ENCODE measurements around the gene EFCAB6.

Gene EFCAB6

DNA sequence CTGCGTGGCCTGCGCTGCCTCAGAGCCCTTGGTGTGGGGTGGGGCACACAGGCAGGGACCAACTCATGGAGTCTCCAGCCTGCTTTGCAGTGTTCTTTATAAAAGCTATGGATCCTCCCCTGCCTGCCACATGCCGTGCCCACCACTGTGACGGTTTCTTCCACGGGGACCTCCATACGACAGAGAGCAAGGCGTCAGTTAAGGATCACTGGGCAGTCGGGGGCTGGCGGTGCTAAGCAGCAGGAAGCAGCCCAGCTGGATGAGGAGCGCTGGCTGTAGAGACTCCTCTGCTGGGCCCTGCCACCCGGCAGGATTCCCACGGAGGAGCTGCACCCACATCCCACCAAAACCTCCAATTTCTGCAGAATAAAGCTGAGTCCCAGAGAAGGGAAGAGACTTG is 23.1 kb upstream of the EFCAB6 start:
- H3K4me3 ChIP-seq (ENCODE audit: low read depth, low read length), result no peak overlapping the region
- no peak for TF ChIP-seq CTCF (conservative IDR thresholded peaks at IDR 0.05; ENCODE audit: low read depth, low read length)
- DNase-seq (ENCODE audit: low read depth), result no peak

DNA sequence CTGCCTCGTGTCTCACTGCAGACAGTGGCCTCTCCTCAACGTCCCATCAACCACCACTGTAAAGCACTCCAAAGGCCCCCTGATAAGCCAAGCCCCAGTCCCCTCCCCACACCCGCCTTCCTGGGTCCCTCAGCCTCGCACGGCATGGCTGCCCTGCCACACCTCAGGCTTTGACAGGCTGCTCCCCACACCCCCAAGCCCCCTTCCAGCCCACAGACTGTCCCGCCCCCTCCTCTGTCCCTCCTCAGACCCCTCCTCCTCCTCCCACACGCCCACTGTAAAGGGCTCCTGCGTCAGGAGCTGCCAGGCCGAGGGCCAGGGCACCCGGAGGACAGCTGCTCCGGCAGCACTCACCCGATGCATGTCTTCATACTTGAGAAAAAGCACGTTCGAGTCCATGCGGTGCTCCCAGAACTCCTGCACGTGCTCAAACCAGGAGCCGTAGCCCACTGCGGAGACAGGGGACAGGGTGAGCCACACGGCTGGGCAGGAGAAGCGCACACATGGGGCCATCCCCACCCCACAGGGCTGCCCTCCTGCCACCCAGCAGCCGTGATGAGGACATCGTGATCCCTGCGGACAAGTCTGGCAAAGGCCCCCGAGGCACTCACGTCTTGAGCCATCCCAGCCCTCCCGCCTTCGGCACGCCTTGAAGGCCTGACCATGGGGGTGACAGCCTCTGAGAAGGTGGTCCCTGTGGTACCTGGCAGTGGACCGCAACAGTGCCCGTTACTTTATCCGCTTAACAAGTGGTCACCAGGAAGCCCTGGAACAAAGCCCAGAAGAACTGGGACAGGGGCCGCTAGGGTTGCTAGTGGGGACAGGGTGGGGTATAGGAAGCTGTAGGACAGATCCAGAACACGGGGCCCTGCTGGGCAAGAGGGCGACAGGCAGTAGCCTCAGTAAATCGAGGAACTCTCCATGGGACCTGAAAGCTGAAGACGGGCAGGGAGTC is 21.5 kb upstream of the EFCAB6 start:
- no peak for DNase-seq (ENCODE audit: low read depth)
- TF ChIP-seq CTCF (conservative IDR thresholded peaks at IDR 0.05; ENCODE audit: low read depth, low read length), result no peak
- no peak overlapping the region for H3K4me3 ChIP-seq (ENCODE audit: low read depth, low read length)

- no peak for DNase-seq (ENCODE audit: low read depth)
- H3K4me3 ChIP-seq (ENCODE audit: low read depth, low read length), result no peak overlapping the region
- no peak for TF ChIP-seq CTCF (conservative IDR thresholded peaks at IDR 0.05; ENCODE audit: low read depth, low read length)
These were observed 20.5 kb upstream of the EFCAB6 start for GRCh38 chr22:43832393-43833265.

- no peak overlapping the region for H3K4me3 ChIP-seq (ENCODE audit: low read depth, low read length)
- no peak for TF ChIP-seq CTCF (conservative IDR thresholded peaks at IDR 0.05; ENCODE audit: low read depth, low read length)
- no peak for DNase-seq (ENCODE audit: low read depth)
These were observed 19.7 kb upstream of the EFCAB6 start for GRCh38 chr22:43831561-43832392.

DNA sequence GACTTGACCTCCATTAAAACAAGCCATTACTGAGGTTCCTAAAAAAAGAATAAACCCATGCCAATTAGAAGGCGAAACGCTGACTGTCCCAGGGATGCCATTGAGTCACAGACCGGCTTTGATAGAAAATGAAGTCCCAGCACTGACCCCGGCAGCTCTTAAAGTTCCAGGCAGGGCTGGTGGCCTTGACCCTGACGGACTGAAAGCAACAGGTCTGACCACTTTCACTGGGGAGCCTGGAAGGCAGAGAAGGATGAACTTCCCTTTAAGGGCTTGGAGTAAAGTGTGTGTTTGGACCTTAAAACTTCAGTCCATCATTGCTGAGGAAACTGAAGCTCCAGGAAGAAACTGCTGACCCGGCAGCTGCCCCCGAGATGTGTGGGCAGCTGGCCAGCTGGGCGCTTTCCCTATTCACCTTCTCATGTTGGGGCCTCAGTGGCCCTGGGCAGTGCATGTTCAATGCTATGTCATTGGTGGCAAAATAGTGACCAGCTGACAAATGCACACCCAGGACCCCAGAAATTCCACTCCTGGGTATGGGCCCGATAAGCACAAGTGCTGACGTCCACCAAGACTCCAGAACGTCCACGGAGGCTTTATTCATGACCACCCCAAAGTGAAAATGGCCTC is 18.9 kb upstream of the EFCAB6 start:
- DNase-seq (ENCODE audit: low read depth), result no peak
- no peak overlapping the region for H3K4me3 ChIP-seq (ENCODE audit: low read depth, low read length)
- no peak for TF ChIP-seq CTCF (conservative IDR thresholded peaks at IDR 0.05; ENCODE audit: low read depth, low read length)
